SH-SY5Y (cell line): ENCODE measurements around the gene NEIL1.

Source experiments
- GATA2 ChIP-seq: IDR thresholded peaks from 2 replicates; pipeline ENCODE4 v1.6.1; 2011; ENCODE audit warnings: mild to moderate bottlenecking, low read depth, low read length
- GATA3 ChIP-seq: IDR thresholded peaks from 2 replicates; pipeline ENCODE4 v1.6.1; 2011; ENCODE audit warnings: low read depth, mild to moderate bottlenecking, low read length, moderate library complexity

GRCh38 chr15:75367913-75368688 is 21.3 kb downstream of the NEIL1 start, which contains the start of gene MAN2C1:
- no peak for TF ChIP-seq GATA3
- no peak for TF ChIP-seq GATA2
